Muscle layer of colon (tissue), 2 donors: ENCODE data around the gene SDR9C7.
"Not testable (repeated sequence)": the region's sequence is repeated elsewhere in the genome, so short reads cannot be mapped to it uniquely, and the experiment has no call there.

Experiments
- H3K27ac ChIP-seq: one replicate; pipeline ENCODE4 v1.7.0; 2013; ENCODE audit warnings: low read depth, mild to moderate bottlenecking, low read length, moderate library complexity
- H3K27me3 ChIP-seq, 2 donors: one replicate each; pipeline ENCODE4 v1.7.0; 2013; ENCODE audit warnings: low read length in 2 of 2, mild to moderate bottlenecking in 2 of 2; ENCODE audit not compliant: insufficient read depth in 2 of 2, control insufficient read depth in 1 of 2
- H3K36me3 ChIP-seq: one replicate; pipeline ENCODE4 v1.7.0; 2013; ENCODE audit warnings: mild to moderate bottlenecking, low read length; ENCODE audit not compliant: insufficient read depth
- H3K4me1 ChIP-seq: one replicate; pipeline ENCODE4 v1.7.0; 2013; ENCODE audit warnings: mild to moderate bottlenecking, low read length; ENCODE audit not compliant: insufficient read depth
- H3K4me3 ChIP-seq, 2 donors: one replicate each; pipeline ENCODE4 v1.7.0; 2013; ENCODE audit warnings: low read length in 2 of 2, low read depth in 1 of 2, mild to moderate bottlenecking in 1 of 2, moderate library complexity in 1 of 2
- H3K9ac ChIP-seq: one replicate; pipeline ENCODE4 v1.7.0; 2013; ENCODE audit warnings: low read length
- H3K9me3 ChIP-seq: one replicate; pipeline ENCODE4 v1.7.0; 2013; ENCODE audit warnings: mild to moderate bottlenecking, low read length
- donor health status: abdominal sarcoma.
- donor health status: Adenocarcinoma of cecum.

SDR9C7 gene

GRCh38 chr12:56948457-56948777, 14.2 kb upstream of the SDR9C7 start:
- no peaks in the 10 kb centered on the region for H3K27me3 ChIP-seq
- H3K9ac ChIP-seq, result no peak overlapping the region
- no peaks in the 10 kb centered on the region for H3K9me3 ChIP-seq
- no peaks in the 10 kb centered on the region for H3K36me3 ChIP-seq
- no peak overlapping the region for H3K27ac ChIP-seq
- no peak overlapping the region for H3K4me3 ChIP-seq
- no peaks in the 10 kb centered on the region for H3K4me1 ChIP-seq

- H3K4me1 ChIP-seq, result no peaks in the 10 kb centered on the region
- H3K36me3 ChIP-seq, result no peaks in the 10 kb centered on the region
- H3K27ac ChIP-seq, result no peak overlapping the region
- H3K4me3 ChIP-seq, result no peak overlapping the region
- no peaks in the 10 kb centered on the region for H3K27me3 ChIP-seq
- no peaks in the 10 kb centered on the region for H3K9me3 ChIP-seq
- H3K9ac ChIP-seq, result no peak overlapping the region
These were observed 13.6 kb upstream of the SDR9C7 start for GRCh38 chr12:56947633-56948456.

GRCh38 chr12:56943878-56944277, 9.7 kb upstream of the SDR9C7 start:
- no peak overlapping the region for H3K4me3 ChIP-seq
- H3K9ac ChIP-seq, result no peak overlapping the region
- H3K36me3 ChIP-seq, result no peaks in the 10 kb centered on the region
- H3K27me3 ChIP-seq, result no peaks in the 10 kb centered on the region
- H3K4me1 ChIP-seq, result peaks cover 11% of the 10 kb centered on the region
- H3K9me3 ChIP-seq, result no peaks in the 10 kb centered on the region
- no peak overlapping the region for H3K27ac ChIP-seq

GRCh38 chr12:56943374-56943773, 9.2 kb upstream of the SDR9C7 start:
- not testable (repeated sequence) for H3K4me3 ChIP-seq, H3K9ac ChIP-seq, H3K36me3 ChIP-seq, H3K27ac ChIP-seq, H3K27me3 ChIP-seq, H3K9me3 ChIP-seq
- peaks cover 11% of the 10 kb centered on the region for H3K4me1 ChIP-seq

GRCh38 chr12:56941299-56942017, 7.2 kb upstream of the SDR9C7 start:
- peaks cover 11% of the 10 kb centered on the region for H3K4me1 ChIP-seq
- H3K9me3 ChIP-seq, result no peaks in the 10 kb centered on the region
- no peak overlapping the region for H3K27ac ChIP-seq
- no peaks in the 10 kb centered on the region for H3K36me3 ChIP-seq
- H3K27me3 ChIP-seq, result no peaks in the 10 kb centered on the region
- no peak overlapping the region for H3K4me3 ChIP-seq
- H3K9ac ChIP-seq, result no peak overlapping the region

GRCh38 chr12:56940942-56941298, 6.7 kb upstream of the SDR9C7 start:
- not testable (repeated sequence) for H3K4me3 ChIP-seq, H3K36me3 ChIP-seq, H3K27ac ChIP-seq, H3K9me3 ChIP-seq, H3K27me3 ChIP-seq, H3K9ac ChIP-seq
- H3K4me1 ChIP-seq, result peaks cover 11% of the 10 kb centered on the region

- Histone ChIP-seq H3K9me3 (no peaks in the 10 kb centered on the region), H3K27ac (no peak overlapping the region), H3K9ac (no peak overlapping the region), H3K4me1 (no peaks in the 10 kb centered on the region), H3K4me3 (no peak overlapping the region), H3K36me3 (no peaks in the 10 kb centered on the region), H3K27me3 (no peaks in the 10 kb centered on the region)
These were observed 1.5 kb upstream of the SDR9C7 start for GRCh38 chr12:56935752-56936151.

GRCh38 chr12:56935157-56935556, 949 bp upstream of the SDR9C7 start:
- no peaks in the 10 kb centered on the region for H3K9me3 ChIP-seq
- H3K9ac ChIP-seq, result no peak overlapping the region
- no peaks in the 10 kb centered on the region for H3K36me3 ChIP-seq
- H3K27me3 ChIP-seq, result no peaks in the 10 kb centered on the region
- no peaks in the 10 kb centered on the region for H3K4me1 ChIP-seq
- no peak overlapping the region for H3K4me3 ChIP-seq
- no peak overlapping the region for H3K27ac ChIP-seq

- Histone ChIP-seq H3K36me3 (no peaks in the 10 kb centered on the region), H3K27ac (no peak overlapping the region), H3K4me1 (no peaks in the 10 kb centered on the region), H3K4me3 (no peak overlapping the region), H3K27me3 (no peaks in the 10 kb centered on the region), H3K9me3 (no peaks in the 10 kb centered on the region), H3K9ac (no peak overlapping the region)
These were observed 1.3 kb downstream of the SDR9C7 start for GRCh38 chr12:56932867-56933266.

- Histone ChIP-seq H3K27ac (no peak overlapping the region), H3K27me3 (no peaks in the 10 kb centered on the region), H3K9ac (no peak overlapping the region), H3K4me3 (no peak overlapping the region), H3K4me1 (no peaks in the 10 kb centered on the region), H3K36me3 (no peaks in the 10 kb centered on the region), H3K9me3 (no peaks in the 10 kb centered on the region)
These were observed 2.1 kb downstream of the SDR9C7 start for GRCh38 chr12:56932146-56932545.

GRCh38 chr12:56931474-56931978, 2.7 kb downstream of the SDR9C7 start:
- no peak overlapping the region for H3K9ac ChIP-seq
- H3K27ac ChIP-seq, result no peak overlapping the region
- H3K4me3 ChIP-seq, result no peak overlapping the region
- H3K4me1 ChIP-seq, result no peaks in the 10 kb centered on the region
- H3K27me3 ChIP-seq, result no peaks in the 10 kb centered on the region
- no peaks in the 10 kb centered on the region for H3K9me3 ChIP-seq
- no peaks in the 10 kb centered on the region for H3K36me3 ChIP-seq

GRCh38 chr12:56930241-56930640, 4.0 kb downstream of the SDR9C7 start:
- Histone ChIP-seq H3K4me1 (no peaks in the 10 kb centered on the region), H3K9ac (no peak overlapping the region), H3K27me3 (no peaks in the 10 kb centered on the region), H3K9me3 (no peaks in the 10 kb centered on the region), H3K4me3 (no peak overlapping the region), H3K27ac (no peak overlapping the region), H3K36me3 (no peaks in the 10 kb centered on the region)
